ENCODE results near the gene HAP1. TPM values are rescaled to one million over a fixed set of nuclear protein-coding genes. Genes with fewer than 3 reads are reported as not detected.
"Not testable (repeated sequence)": the region's sequence is repeated elsewhere in the genome, so short reads cannot be mapped to it uniquely, and the experiment has no call there.

Gene HAP1, protein sequence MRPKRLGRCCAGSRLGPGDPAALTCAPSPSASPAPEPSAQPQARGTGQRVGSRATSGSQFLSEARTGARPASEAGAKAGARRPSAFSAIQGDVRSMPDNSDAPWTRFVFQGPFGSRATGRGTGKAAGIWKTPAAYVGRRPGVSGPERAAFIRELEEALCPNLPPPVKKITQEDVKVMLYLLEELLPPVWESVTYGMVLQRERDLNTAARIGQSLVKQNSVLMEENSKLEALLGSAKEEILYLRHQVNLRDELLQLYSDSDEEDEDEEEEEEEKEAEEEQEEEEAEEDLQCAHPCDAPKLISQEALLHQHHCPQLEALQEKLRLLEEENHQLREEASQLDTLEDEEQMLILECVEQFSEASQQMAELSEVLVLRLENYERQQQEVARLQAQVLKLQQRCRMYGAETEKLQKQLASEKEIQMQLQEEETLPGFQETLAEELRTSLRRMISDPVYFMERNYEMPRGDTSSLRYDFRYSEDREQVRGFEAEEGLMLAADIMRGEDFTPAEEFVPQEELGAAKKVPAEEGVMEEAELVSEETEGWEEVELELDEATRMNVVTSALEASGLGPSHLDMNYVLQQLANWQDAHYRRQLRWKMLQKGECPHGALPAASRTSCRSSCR
- polyA plus RNA-seq (ENCODE audit: low read depth in 6 of 6): not detected

DNA sequence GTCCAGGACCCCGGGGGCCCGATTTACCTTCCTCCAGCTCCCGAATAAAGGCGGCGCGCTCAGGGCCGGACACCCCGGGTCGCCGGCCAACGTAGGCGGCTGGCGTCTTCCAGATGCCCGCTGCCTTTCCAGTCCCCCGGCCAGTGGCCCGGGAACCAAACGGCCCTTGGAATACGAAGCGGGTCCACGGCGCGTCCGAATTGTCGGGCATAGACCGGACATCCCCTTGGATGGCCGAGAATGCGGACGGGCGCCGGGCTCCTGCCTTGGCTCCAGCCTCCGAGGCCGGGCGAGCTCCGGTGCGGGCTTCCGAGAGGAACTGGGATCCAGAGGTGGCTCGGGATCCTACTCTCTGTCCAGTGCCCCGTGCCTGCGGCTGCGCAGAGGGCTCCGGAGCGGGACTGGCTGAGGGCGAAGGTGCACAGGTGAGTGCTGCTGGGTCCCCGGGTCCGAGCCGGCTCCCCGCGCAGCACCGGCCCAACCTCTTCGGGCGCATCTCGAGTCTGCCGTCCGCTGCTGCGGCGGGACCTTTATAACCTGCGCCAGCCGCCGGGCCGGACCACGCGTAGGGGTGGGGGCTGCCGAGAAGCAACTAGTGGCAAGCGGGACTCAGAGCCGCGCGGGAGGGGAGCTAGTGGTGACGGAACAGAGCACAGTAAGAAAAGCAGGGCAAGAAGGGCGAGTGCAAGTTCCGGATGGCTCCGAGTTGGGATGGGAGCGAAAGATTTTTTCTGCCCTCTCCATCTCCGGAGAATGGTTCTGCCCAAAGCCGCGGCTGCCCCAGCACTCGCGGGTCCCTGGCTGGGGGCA lies at the start of gene HAP1:
HAP1 (minus strand) TSS at position 505 of the 810 bp plus-strand sequence; CDS start at position 496, 9 bp downstream.
- H3K27ac Mint-ChIP-seq: peak within 1 kb of the TSS in 2 of 6 donors; percentile 14 to 63
- H3K27me3 Mint-ChIP-seq: peaks cover 40 to 80% (median 70%) of the 10 kb centered on the region in 3 donors
- H3K4me1 Mint-ChIP-seq: peaks cover 14 to 23% (median 16%) of the 10 kb centered on the region in 3 donors
- no peak for DNase-seq
- no peaks in the 10 kb centered on the region for H3K36me3 Mint-ChIP-seq
- peak within 1 kb of the TSS; percentile 29 to 91 (median 65) for H3K4me3 Mint-ChIP-seq
- no peaks in the 10 kb centered on the region for H3K9me3 Mint-ChIP-seq
- peak in 1 of 2 donors; percentile 19 for ATAC-seq (ENCODE audit: low read depth in 2 of 2)

DNA sequence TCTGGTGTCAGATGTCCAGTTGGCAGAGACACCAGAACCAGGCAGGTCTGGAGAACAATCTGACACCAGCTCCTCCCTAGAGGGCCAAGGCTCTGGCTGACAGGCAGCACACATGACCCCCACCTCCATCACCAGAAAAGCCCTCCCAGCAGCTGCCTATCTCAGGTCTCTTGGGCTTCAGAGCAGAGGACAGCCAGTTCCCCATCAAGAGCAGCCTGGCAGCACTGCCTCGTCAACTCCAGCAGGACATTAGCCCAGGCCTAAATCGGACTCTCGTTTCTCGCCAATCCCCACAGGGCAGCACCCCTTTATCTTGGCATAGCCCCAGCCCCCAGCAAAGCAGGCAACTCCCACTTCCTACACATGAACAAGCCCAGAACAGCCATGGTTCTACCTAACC lies 47.7 kb upstream of the HAP1 start:
- Mint-ChIP-seq H3K27ac (peak overlapping the region in 4 of 6 donors; percentile 12 to 79 (median 45)), H3K4me1 (peaks cover 31 to 62% (median 61%) of the 10 kb centered on the region in 3 donors), H3K27me3 (no peaks in the 10 kb centered on the region), H3K36me3 (no peaks in the 10 kb centered on the region), H3K9me3 (no peaks in the 10 kb centered on the region), H3K4me3 (peak overlapping the region in 7 of 8 donors; percentile 18 to 80 (median 63))
- DNase-seq: no peak
- no peak for ATAC-seq (ENCODE audit: low read depth in 2 of 2)

DNA sequence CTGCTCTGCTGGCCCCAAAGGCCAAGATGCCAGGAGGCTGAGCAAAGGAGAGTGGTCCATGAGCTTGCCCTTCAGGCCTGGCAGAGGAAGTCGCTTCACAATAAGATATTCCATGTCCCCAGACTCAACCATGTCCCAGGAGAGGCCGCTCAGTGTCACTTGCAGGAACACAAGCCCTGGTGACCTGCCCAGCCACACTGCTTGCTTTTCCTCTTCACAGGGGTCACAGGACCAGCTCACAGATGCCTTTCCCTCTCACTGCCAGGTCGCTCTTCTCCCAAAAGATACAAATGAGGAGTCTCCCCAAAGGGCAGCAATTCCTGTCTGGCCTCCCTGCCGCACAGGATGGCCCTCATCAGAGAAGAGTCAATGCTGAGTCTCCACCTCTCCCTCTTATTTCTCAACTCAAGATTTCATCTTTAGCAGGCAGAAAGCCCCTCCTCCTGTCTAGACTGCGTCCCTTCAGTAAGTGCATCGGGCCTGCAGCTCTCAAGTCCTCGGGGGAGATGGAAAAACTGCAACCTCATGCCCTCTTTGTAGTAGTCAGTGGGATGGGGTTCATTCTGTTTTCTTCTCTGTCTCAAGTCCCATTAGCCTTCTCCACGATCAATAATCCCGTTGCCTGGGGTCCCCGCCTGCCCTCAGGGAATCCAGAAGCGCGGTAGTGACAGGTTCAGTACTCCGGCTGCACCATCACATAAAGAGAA lies 47.1 kb upstream of the HAP1 start:
- DNase-seq (no peak), ATAC-seq (ENCODE audit: low read depth in 2 of 2) (no peak)
- Mint-ChIP-seq H3K4me3 (peak overlapping the region in 6 of 8 donors; percentile 41 to 80 (median 64)), H3K27ac (peak overlapping the region in 3 of 6 donors; percentile 7 to 17 (median 12)), H3K9me3 (no peaks in the 10 kb centered on the region), H3K36me3 (no peaks in the 10 kb centered on the region), H3K4me1 (peaks cover 31 to 62% (median 55%) of the 10 kb centered on the region in 3 donors), H3K27me3 (no peaks in the 10 kb centered on the region)

DNA sequence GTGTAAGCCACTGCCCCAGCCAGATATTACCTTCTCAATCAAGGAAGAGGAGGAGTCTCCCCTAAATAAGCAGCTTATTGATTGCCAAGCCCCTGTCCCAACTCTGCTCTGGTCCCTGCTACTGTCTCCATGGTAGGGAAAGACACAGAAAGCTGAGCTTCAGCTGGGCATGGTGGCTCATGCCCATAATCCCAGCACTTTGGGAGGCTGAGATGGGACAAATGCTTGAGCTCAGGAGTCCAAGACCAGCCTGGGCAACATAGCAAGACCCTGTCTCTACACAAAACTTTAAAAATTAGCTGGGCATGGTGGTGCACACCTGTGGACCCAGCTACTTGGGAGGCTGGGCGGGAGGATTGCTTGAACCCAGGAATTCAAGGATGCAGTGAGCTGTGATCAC lies 45.5 kb upstream of the HAP1 start:
- peaks cover 0 to 3% of the 10 kb centered on the region in 2 donors for H3K36me3 Mint-ChIP-seq
- DNase-seq (no peak), ATAC-seq (ENCODE audit: low read depth in 2 of 2) (no peak)
- H3K27ac Mint-ChIP-seq: no peak overlapping the region
- H3K9me3 Mint-ChIP-seq: no peaks in the 10 kb centered on the region
- no peaks in the 10 kb centered on the region for H3K27me3 Mint-ChIP-seq
- peak overlapping the region in 1 of 8 donors; percentile 57 for H3K4me3 Mint-ChIP-seq
- peaks cover 33 to 61% (median 48%) of the 10 kb centered on the region in 3 donors for H3K4me1 Mint-ChIP-seq

DNA sequence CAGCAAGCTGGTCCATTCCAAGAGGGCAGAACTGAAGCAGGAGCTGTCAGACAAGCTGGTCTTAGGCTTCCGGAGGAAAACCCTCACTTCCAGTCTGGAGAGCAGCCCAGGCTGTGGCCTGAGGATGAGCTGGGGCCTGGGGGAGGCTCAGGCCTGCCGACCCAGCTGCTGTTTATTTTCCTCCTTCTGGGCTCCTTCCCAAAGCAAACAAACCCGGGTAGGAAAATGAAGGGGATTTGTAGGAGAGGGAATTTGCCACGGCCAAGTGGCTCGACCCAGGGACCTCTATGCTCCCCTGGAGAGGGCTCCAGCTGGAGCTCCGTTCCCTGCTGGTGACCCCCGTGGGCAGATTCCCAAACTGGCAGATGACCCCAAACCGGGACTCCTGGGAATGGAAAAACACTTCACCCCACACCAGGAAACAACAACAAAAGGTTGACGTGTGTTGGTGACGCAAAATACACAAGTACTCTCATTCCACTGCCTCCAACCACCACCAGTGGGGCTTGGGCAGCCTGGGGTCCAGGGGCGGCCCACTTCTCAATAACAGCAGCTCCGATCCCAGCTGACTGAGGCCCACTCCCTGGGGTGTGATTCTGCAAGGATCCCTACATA lies 43.2 kb upstream of the HAP1 start:
- Mint-ChIP-seq H3K27ac (no peak overlapping the region), H3K4me3 (no peak overlapping the region), H3K9me3 (no peaks in the 10 kb centered on the region), H3K4me1 (peaks cover 25 to 50% (median 32%) of the 10 kb centered on the region in 3 donors), H3K36me3 (peaks cover 0 to 3% of the 10 kb centered on the region in 2 donors), H3K27me3 (no peaks in the 10 kb centered on the region)
- no peak for DNase-seq
- no peak for ATAC-seq (ENCODE audit: low read depth in 2 of 2)

DNA sequence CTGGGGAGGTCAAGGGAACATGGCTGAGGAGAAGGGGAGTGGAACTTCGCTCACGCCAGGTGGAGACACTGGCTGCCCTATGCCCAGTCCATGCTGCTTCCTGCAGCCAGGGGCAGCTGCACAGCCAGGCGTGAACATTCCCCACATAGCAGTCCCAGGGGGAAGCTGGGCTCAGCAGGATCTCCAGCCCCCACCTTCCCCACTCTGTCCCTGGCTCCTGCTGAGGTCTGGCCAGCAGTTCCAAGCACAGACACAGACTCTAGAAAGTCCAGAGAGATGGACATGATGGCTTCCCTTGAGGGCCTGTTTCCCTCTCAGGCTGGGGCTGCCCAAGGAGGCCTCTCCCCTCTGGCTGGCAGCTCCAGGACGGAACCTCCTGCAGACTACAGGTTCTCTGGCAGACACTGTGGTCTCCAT lies 42.7 kb upstream of the HAP1 start:
- H3K4me3 Mint-ChIP-seq: no peak overlapping the region
- H3K9me3 Mint-ChIP-seq: no peaks in the 10 kb centered on the region
- H3K4me1 Mint-ChIP-seq: peaks cover 20 to 50% (median 27%) of the 10 kb centered on the region in 3 donors
- no peaks in the 10 kb centered on the region for H3K27me3 Mint-ChIP-seq
- peaks cover 0 to 3% of the 10 kb centered on the region in 2 donors for H3K36me3 Mint-ChIP-seq
- DNase-seq: no peak
- no peak overlapping the region for H3K27ac Mint-ChIP-seq
- ATAC-seq (ENCODE audit: low read depth in 2 of 2): no peak

DNA sequence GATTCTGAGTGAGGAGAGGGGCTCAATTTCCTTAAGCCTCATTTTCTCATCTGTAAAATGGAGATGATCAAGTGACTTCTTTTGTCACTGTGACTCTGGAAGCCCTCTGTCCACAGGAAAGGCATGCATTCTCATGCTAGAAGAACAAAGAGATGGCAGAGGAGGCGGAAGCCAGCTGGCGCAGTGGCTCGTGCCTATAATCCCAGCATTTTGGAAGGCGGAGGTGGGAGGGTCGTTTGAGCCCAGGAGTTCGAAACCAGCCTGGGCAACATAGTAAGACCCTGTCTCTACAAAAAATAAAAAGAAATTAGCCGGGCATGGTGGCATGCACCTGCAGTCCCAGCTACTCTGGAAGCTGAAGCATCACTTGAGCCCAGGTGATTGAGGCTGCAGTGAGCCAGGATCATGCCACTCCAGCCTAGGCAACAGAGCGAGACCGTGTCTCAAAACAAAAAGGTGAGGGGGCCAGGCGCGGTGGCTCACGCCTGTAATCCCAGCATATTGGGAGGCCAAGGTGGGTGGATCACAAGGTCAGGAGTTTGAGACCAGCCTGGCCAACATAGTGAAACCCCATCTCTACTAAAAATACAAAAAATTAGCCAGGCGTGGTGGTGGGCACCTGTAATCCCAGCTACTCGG lies 41.9 kb upstream of the HAP1 start:
- not testable (repeated sequence) for DNase-seq; ATAC-seq (ENCODE audit: low read depth in 2 of 2); H3K27me3 Mint-ChIP-seq; H3K36me3 Mint-ChIP-seq; H3K9me3 Mint-ChIP-seq
- H3K27ac Mint-ChIP-seq: peak overlapping the region in 1 of 6 donors; percentile 21
- peaks cover 16 to 50% (median 23%) of the 10 kb centered on the region in 3 donors for H3K4me1 Mint-ChIP-seq
- peak overlapping the region in 2 of 8 donors; percentile 15 to 25 for H3K4me3 Mint-ChIP-seq

DNA sequence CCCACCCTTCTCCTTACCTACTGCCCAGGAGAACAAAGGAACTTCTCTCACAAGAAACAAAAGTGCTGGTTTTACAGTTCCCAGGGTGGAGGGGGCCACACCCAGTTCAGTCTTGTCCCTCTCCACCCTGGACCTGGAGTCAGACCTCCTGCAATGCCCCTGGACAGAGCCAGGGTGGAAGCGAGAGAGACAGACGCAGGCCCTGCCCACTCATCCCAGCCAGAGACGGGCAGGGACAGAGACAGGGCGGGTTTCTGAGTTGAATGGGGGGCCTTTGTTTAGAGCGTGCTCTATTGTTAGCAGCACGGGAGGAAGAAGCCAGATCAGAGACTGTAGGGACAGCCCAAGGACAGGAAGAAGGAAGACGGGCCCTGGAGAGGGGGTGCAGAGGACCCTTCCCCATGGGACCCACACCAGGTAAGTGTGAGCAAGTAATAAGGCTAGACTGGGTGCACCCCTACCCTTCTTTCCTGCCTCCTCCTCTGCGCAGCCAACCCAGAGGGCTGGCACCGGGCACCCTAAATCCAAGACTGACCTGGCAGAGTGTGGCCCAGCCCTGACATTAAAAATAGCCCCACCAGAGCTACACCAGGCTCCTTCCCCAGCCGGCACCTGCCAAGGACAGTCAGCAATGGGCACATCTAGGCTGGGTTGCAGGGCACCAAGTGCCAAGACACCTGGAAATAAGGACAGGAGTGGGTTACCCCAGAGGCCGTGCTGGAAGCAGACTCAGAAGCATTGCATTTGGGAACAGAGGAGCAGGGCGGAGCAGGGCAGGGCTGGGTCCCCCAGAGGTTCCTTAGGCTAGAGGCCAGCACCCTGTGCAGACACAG lies 41.2 kb upstream of the HAP1 start:
- H3K27ac Mint-ChIP-seq: no peak overlapping the region
- peak overlapping the region in 1 of 8 donors; percentile 25 for H3K4me3 Mint-ChIP-seq
- no peak for ATAC-seq (ENCODE audit: low read depth in 2 of 2)
- H3K4me1 Mint-ChIP-seq: peaks cover 18 to 48% (median 24%) of the 10 kb centered on the region in 3 donors
- no peak for DNase-seq
- peaks cover 0 to 3% of the 10 kb centered on the region in 2 donors for H3K36me3 Mint-ChIP-seq
- H3K9me3 Mint-ChIP-seq: no peaks in the 10 kb centered on the region
- H3K27me3 Mint-ChIP-seq: no peaks in the 10 kb centered on the region

DNA sequence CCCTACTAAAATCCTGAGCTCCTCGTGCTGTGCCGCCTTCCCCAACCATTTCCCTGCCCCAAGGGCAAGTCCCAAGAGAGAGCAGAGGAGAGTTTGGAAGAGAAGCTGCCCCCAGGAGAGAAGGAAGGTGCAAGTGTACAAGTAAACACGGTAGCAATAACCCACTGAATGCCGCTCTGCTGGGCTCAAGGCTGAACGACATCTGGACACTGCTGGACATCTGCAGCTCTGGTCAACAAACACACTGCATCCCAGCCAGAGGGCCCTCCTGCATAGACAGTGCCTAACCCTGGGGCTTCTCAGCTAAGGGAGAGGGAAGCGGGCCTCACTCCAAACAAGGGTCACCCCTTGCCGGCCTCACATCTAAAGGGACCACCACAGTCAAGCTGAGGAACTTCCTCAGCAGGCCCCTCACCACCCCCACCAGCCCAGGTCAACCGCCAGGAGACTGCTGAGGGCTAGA lies 39.3 kb upstream of the HAP1 start:
- Mint-ChIP-seq H3K4me1 (peaks cover 11 to 37% (median 19%) of the 10 kb centered on the region in 3 donors), H3K36me3 (peaks cover 3% of the 10 kb centered on the region in 2 donors), H3K27me3 (no peaks in the 10 kb centered on the region), H3K27ac (peak overlapping the region in 2 of 6 donors; percentile 28 to 53), H3K9me3 (no peaks in the 10 kb centered on the region), H3K4me3 (no peak overlapping the region)
- ATAC-seq (ENCODE audit: low read depth in 2 of 2) (no peak), DNase-seq (no peak)

DNA sequence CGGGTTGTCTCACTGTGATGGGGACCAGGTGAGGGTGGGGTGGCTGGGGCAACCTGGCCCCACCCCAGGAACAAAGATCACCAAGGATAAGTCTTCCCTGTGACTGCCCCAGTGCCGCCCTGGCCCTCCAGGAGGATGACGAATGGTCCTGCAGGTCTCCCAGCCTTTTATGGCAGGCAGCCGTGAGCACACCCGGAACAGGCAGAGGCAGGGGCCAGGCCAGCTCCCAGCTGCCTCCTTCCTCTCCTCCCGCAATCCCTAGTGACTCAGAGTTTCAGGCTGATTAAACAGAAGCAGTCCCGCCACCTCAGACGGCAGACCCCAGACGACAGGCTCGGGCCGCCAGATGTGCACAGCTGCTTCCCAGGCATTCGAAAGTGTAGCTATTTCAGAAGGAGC lies 38.7 kb upstream of the HAP1 start:
- ATAC-seq (ENCODE audit: low read depth in 2 of 2) (no peak), DNase-seq (no peak)
- Mint-ChIP-seq H3K36me3 (peaks cover 3 to 8% of the 10 kb centered on the region in 2 donors), H3K27ac (no peak overlapping the region), H3K9me3 (no peaks in the 10 kb centered on the region), H3K27me3 (no peaks in the 10 kb centered on the region), H3K4me3 (no peak overlapping the region), H3K4me1 (peaks cover 6 to 36% (median 17%) of the 10 kb centered on the region in 3 donors)

DNA sequence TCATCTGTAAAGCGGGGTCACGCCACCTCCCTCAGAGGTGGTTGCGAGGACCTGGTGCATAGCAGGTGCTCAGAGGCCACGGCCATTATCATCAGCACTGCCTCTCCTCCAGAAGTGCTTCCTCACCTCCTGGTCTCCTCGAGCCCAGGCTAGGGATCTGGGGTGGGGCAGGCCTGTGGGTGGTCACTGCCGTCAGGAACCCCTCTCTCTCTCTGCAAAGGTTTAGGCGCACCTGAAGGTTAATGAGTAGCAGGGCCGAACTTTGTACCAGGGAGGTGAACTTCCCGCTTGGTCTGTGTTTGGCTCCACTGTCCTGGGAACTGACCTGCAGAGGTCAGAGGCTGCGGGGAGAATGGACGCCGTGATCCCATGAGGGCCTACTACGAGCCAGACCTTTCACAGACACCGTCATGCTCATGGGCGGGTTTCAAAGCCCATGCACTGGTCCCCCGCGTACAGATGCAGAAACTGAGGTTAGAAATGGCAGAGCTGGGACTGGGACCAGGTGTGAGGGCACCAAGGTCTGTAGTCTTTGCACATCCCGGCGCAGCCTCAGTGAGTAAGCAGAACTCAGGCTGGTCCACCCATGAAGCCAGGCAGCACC lies 38.2 kb upstream of the HAP1 start:
- H3K27ac Mint-ChIP-seq: peak overlapping the region in 2 of 6 donors; percentile 37 to 39
- DNase-seq (no peak), ATAC-seq (ENCODE audit: low read depth in 2 of 2) (no peak)
- peaks cover 6 to 36% (median 18%) of the 10 kb centered on the region in 3 donors for H3K4me1 Mint-ChIP-seq
- H3K36me3 Mint-ChIP-seq: peaks cover 3 to 11% of the 10 kb centered on the region in 2 donors
- no peak overlapping the region for H3K4me3 Mint-ChIP-seq
- H3K27me3 Mint-ChIP-seq: no peaks in the 10 kb centered on the region
- H3K9me3 Mint-ChIP-seq: no peaks in the 10 kb centered on the region
